GM10266 (cell line): Measurements from ENCODE around the gene NOTCH4.

Experiments
- DNase-seq: peaks from one replicate; pipeline ENCODE4 v3.0.0; 2012; ENCODE audit errors: extremely low spot score
- CTCF ChIP-seq: IDR thresholded peaks from 2 replicates; pipeline ENCODE4 v1.5.1; 2012; ENCODE audit warnings: mild to moderate bottlenecking, low read depth; ENCODE audit not compliant: control insufficient read depth, insufficient read depth; ENCODE audit errors: missing control alignments

The NOTCH4 gene

GRCh38 chr6:32239462-32239861 lies 15.6 kb upstream of the NOTCH4 start:
- TF ChIP-seq CTCF = no peak
- DNase-seq = no peak

GRCh38 chr6:32234934-32235333 lies 11.1 kb upstream of the NOTCH4 start:
- no peak for DNase-seq
- peak; percentile 27 for TF ChIP-seq CTCF

- TF ChIP-seq CTCF = no peak
- no peak for DNase-seq
Observed at GRCh38 chr6:32226434-32226833, 2.6 kb upstream of the NOTCH4 start.

GRCh38 chr6:32224696-32225095 lies 829 bp upstream of the NOTCH4 start:
- no peak for TF ChIP-seq CTCF
- no peak for DNase-seq

GRCh38 chr6:32222333-32223230 lies 1.3 kb downstream of the NOTCH4 start:
- no peak for TF ChIP-seq CTCF
- DNase-seq = no peak

- no peak for TF ChIP-seq CTCF
- no peak for DNase-seq
Observed at GRCh38 chr6:32220021-32220420, 3.8 kb downstream of the NOTCH4 start.

GRCh38 chr6:32218167-32218566 lies 5.7 kb downstream of the NOTCH4 start:
- no peak for TF ChIP-seq CTCF

More at GRCh38 chr6:32218167-32218566, 5.7 kb downstream of the NOTCH4 start:
- no peak for DNase-seq
